Measurements from ENCODE around the gene ECE1. TPM values are rescaled to one million over a fixed set of nuclear protein-coding genes. Genes with fewer than 3 reads are reported as not detected.
A peak's percentile ranks its signal among the peaks of the same experiment; 100 is the strongest.

The ECE1 gene
- total and polyA plus RNA-seq, 9 of the 15 experiments (the other 6 are each of a cell fraction or from before 2014, with no cell fraction given), result 0.56 to 34.8 (median 11.0) TPM

DNA sequence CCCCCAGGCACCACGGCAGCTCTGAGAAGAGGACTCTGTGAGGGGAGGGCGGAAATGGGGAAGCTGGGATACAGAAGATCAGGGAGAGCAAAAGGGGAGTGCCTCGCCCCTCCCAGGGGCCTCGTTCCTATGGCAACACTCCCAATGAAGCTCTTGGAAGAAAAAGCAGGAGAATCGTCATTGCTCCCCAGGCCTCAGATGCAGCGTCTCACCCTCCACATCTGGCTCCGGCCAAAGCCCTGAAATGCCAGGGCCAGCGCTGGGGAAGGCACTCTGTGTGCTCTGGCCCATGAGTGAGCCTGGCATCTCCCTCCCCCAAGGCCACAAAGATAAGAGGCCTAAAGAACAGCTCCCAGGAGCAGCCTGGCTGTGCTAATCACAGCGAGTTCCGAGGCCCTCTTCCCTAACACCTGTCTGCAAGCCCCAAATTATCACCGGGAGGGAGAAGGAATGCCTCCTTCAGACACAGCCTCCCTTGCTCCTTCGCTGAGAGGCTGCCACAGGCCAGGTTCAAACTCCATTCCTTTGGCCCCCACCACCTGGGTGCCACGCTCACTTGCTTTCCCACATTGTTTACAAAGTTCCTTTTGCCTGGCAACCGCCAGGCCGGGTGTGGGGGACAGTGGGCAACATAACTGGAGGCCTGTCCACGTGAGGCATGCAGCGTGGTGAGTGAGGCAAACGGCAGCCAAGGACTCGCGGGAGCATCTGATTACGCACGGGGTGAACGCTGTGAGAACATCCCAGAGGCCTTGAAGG is 27.8 kb downstream of the ECE1 start (continued):
- TF ChIP-seq NR2C2 (CRISPR knock-in tag; IDR thresholded peaks at IDR 0.05) (0 out of 2 replicates have a peak, but pooled peaks have one; percentile 38), NR2C2 (tag; IDR thresholded peaks at IDR 0.05) (no peak), ZNF444 (CRISPR knock-in tag; IDR thresholded peaks at IDR 0.05) (no peak), NFRKB (IDR thresholded peaks at IDR 0.05; ENCODE audit: low read depth) (peak; percentile 2; the same call in 1 of the 2 replicates), BACH1 (tag; IDR thresholded peaks at IDR 0.05) (no peak), PRPF4 (IDR thresholded peaks at IDR 0.05; ENCODE audit: insufficient read depth, low read depth, low read length, poor library complexity, severe bottlenecking) (no peak), FOS (IDR thresholded peaks at IDR 0.05; ENCODE audit: extremely low read depth, insufficient read length) (no peak), ZNF76 (CRISPR knock-in tag; IDR thresholded peaks at IDR 0.05; ENCODE audit: borderline replicate concordance) (no peak), KAT7 (CRISPR knock-in tag; IDR thresholded peaks at IDR 0.05; ENCODE audit: borderline replicate concordance) (no peak; the same call in 1 of the 2 replicates)
- TF ChIP-seq, protein P1, sequence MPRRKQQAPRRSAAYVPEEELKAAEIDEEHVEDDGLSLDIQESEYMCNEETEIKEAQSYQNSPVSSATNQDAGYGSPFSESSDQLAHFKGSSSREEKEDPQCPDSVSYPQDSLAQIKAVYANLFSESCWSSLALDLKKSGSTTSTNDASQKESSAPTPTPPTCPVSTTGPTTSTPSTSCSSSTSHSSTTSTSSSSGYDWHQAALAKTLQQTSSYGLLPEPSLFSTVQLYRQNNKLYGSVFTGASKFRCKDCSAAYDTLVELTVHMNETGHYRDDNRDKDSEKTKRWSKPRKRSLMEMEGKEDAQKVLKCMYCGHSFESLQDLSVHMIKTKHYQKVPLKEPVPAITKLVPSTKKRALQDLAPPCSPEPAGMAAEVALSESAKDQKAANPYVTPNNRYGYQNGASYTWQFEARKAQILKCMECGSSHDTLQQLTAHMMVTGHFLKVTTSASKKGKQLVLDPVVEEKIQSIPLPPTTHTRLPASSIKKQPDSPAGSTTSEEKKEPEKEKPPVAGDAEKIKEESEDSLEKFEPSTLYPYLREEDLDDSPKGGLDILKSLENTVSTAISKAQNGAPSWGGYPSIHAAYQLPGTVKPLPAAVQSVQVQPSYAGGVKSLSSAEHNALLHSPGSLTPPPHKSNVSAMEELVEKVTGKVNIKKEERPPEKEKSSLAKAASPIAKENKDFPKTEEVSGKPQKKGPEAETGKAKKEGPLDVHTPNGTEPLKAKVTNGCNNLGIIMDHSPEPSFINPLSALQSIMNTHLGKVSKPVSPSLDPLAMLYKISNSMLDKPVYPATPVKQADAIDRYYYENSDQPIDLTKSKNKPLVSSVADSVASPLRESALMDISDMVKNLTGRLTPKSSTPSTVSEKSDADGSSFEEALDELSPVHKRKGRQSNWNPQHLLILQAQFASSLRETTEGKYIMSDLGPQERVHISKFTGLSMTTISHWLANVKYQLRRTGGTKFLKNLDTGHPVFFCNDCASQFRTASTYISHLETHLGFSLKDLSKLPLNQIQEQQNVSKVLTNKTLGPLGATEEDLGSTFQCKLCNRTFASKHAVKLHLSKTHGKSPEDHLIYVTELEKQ (CRISPR knock-in tag; IDR thresholded peaks at IDR 0.05), result peak; percentile 15; the same call in 1 of the 2 replicates
- TF ChIP-seq, protein P2, sequence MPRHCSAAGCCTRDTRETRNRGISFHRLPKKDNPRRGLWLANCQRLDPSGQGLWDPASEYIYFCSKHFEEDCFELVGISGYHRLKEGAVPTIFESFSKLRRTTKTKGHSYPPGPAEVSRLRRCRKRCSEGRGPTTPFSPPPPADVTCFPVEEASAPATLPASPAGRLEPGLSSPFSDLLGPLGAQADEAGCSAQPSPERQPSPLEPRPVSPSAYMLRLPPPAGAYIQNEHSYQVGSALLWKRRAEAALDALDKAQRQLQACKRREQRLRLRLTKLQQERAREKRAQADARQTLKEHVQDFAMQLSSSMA (CRISPR knock-in tag; IDR thresholded peaks at IDR 0.05), result no peak
- TF ChIP-seq, protein P3, sequence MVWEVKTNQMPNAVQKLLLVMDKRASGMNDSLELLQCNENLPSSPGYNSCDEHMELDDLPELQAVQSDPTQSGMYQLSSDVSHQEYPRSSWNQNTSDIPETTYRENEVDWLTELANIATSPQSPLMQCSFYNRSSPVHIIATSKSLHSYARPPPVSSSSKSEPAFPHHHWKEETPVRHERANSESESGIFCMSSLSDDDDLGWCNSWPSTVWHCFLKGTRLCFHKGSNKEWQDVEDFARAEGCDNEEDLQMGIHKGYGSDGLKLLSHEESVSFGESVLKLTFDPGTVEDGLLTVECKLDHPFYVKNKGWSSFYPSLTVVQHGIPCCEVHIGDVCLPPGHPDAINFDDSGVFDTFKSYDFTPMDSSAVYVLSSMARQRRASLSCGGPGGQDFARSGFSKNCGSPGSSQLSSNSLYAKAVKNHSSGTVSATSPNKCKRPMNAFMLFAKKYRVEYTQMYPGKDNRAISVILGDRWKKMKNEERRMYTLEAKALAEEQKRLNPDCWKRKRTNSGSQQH (CRISPR knock-in tag; IDR thresholded peaks at IDR 0.05), result 0 out of 2 replicates have a peak, but pooled peaks have one; percentile 50
- TF ChIP-seq, protein P4, sequence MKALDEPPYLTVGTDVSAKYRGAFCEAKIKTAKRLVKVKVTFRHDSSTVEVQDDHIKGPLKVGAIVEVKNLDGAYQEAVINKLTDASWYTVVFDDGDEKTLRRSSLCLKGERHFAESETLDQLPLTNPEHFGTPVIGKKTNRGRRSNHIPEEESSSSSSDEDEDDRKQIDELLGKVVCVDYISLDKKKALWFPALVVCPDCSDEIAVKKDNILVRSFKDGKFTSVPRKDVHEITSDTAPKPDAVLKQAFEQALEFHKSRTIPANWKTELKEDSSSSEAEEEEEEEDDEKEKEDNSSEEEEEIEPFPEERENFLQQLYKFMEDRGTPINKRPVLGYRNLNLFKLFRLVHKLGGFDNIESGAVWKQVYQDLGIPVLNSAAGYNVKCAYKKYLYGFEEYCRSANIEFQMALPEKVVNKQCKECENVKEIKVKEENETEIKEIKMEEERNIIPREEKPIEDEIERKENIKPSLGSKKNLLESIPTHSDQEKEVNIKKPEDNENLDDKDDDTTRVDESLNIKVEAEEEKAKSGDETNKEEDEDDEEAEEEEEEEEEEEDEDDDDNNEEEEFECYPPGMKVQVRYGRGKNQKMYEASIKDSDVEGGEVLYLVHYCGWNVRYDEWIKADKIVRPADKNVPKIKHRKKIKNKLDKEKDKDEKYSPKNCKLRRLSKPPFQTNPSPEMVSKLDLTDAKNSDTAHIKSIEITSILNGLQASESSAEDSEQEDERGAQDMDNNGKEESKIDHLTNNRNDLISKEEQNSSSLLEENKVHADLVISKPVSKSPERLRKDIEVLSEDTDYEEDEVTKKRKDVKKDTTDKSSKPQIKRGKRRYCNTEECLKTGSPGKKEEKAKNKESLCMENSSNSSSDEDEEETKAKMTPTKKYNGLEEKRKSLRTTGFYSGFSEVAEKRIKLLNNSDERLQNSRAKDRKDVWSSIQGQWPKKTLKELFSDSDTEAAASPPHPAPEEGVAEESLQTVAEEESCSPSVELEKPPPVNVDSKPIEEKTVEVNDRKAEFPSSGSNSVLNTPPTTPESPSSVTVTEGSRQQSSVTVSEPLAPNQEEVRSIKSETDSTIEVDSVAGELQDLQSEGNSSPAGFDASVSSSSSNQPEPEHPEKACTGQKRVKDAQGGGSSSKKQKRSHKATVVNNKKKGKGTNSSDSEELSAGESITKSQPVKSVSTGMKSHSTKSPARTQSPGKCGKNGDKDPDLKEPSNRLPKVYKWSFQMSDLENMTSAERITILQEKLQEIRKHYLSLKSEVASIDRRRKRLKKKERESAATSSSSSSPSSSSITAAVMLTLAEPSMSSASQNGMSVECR (CRISPR knock-in tag; IDR thresholded peaks at IDR 0.05), result peak; percentile 80
